Panc1 (cell line): ENCODE measurements around the gene ZMIZ2. TPM values are rescaled to one million over a fixed set of nuclear protein-coding genes. Genes with fewer than 3 reads are reported as not detected.

Experiments used
- ATAC-seq: fragments of 200-7000 bp; cut with Tn5 transposase; 2 replicates; pipeline ENCODE4 v1.9.1; 2020; ENCODE audit warnings: mild to moderate bottlenecking, moderate library complexity
- BruUV-seq: library from RNA; stranded (reverse); fragments of 400-500 nt; replicated peaks from 2 replicates; lab custom pipeline; 2021; lab: Mats Ljungman, UMichigan
- CTCF ChIA-PET: fragments of 300-600 bp; sonication (Branson Sonifier 250); formaldehyde crosslinking; loops from one replicate; lab custom pipeline; 2022; ENCODE audit warnings: antibody characterized with exemption; lab: Charles Lee
- POLR2A ChIA-PET: fragments of 300-600 bp; sonication (Branson Sonifier 250); formaldehyde crosslinking; loops from one replicate; lab custom pipeline; 2022; ENCODE audit warnings: antibody characterized with exemption; lab: Charles Lee
- DNase-seq: peaks from one replicate; pipeline ENCODE4 v3.0.0-alpha.2; 2010; ENCODE audit warnings: low read depth, low spot score
- H3K27ac ChIP-seq: 2 replicates; pipeline ENCODE4 v1.5.1; 2011; ENCODE audit warnings: mild to moderate bottlenecking, low read length, inconsistent platforms
- H3K27me3 ChIP-seq: fragments of 200-500 bp; sonication (Bioruptor generic); 2 replicates; pipeline ENCODE4 v1.6.0; 2014; ENCODE audit warnings: low read length, inconsistent platforms; ENCODE audit not compliant: control insufficient read depth, insufficient read depth
- H3K36me3 ChIP-seq: fragments of 200-500 bp; sonication (Bioruptor generic); 2 replicates; pipeline ENCODE4 v1.5.1; 2014; ENCODE audit warnings: inconsistent platforms, mild to moderate bottlenecking, low read length, moderate library complexity; ENCODE audit not compliant: control insufficient read depth, insufficient read depth
- H3K4me1 ChIP-seq: 2 replicates; pipeline ENCODE4 v1.5.1; 2011; ENCODE audit warnings: inconsistent platforms, mild to moderate bottlenecking, low read length, moderate library complexity; ENCODE audit not compliant: control insufficient read depth, insufficient read depth
- H3K4me3 ChIP-seq, 2 experiments: 2 replicates each; pipeline ENCODE4 v1.5.1; 2011 to 2012; ENCODE audit warnings: low read depth in 2 of 2, low read length in 2 of 2, mild to moderate bottlenecking in 2 of 2, inconsistent platforms in 1 of 2, moderate library complexity in 1 of 2
- H3K9me3 ChIP-seq: fragments of 200-500 bp; sonication (Bioruptor generic); 2 replicates; pipeline ENCODE4 v1.5.1; 2014; ENCODE audit warnings: low read depth, mild to moderate bottlenecking, inconsistent platforms, low read length, moderate library complexity; ENCODE audit not compliant: control insufficient read depth, insufficient read depth
- CTCF ChIP-seq: fragments of 450-650 bp; IDR thresholded peaks from 2 replicates; pipeline ENCODE4 v1.5.1; 2017; ENCODE audit warnings: mild to moderate bottlenecking
- POLR2AphosphoS5 ChIP-seq: IDR thresholded peaks from 2 replicates; pipeline ENCODE4 v1.6.1; 2012; ENCODE audit warnings: mild to moderate bottlenecking, low read depth, low read length, moderate library complexity
- REST ChIP-seq, 2 experiments: IDR thresholded peaks; 2 replicates each; pipeline ENCODE4 v1.6.1; 2011 to 2012; ENCODE audit warnings: low read depth in 2 of 2, control low read depth in 1 of 2, low read length in 1 of 2, mild to moderate bottlenecking in 1 of 2, moderate library complexity in 1 of 2; ENCODE audit not compliant: insufficient read depth in 1 of 2
- SIN3A ChIP-seq: IDR thresholded peaks from 2 replicates; pipeline ENCODE4 v1.6.1; 2012; ENCODE audit warnings: low read depth, mild to moderate bottlenecking, low read length, moderate library complexity, borderline replicate concordance; ENCODE audit not compliant: insufficient read depth
- TCF7L2 ChIP-seq: IDR thresholded peaks from 2 replicates; pipeline ENCODE4 v1.6.1; 2011; ENCODE audit warnings: mild to moderate bottlenecking, low read depth, low read length, inconsistent platforms
- in situ Hi-C: cut with HindIII; loops from 2 replicates; pipeline ENCODE4 v1.10.0; 2016; ENCODE audit warnings: low sequenced_read_pairs, low pct_unique_long_range_greater_than_20kb
- intact Hi-C: fragments of 100-400 bp; cut with micrococcal nuclease; formaldehyde crosslinking; loops from one replicate; pipeline ENCODE4 v1.10.0; 2022; ENCODE audit not compliant: unreplicated experiment
- total RNA-seq: library from RNA; stranded (reverse); gene quantifications from one replicate; pipeline ENCODE4 v1.2.1, GENCODE V29; 2021; ENCODE audit not compliant: unreplicated experiment

The ZMIZ2 gene
- total RNA-seq, 1 experiment from 2014 or later = 137 TPM

- Histone ChIP-seq H3K27me3 (no peaks in the 10 kb centered on the region), H3K27ac (no peak overlapping the region), H3K9me3 (no peaks in the 10 kb centered on the region), H3K36me3 (no peaks in the 10 kb centered on the region; the same call in 1 of the 2 replicates), H3K4me3 (no peak overlapping the region), H3K4me1 (0 out of 2 replicates have a peak, but pooled peaks cover 4% of the 10 kb centered on the region)
- intact Hi-C loops (no loop called here), in situ Hi-C loops (no loop called here)
- POLR2A ChIA-PET = no interaction called here
- ATAC-seq (no peak), DNase-seq (no peak)
- TF ChIP-seq POLR2AphosphoS5 = no peak
- TF ChIP-seq TCF7L2 = no peak
- TF ChIP-seq CTCF = no peak
- no peak for TF ChIP-seq SIN3A
- TF ChIP-seq REST (IDR thresholded peaks at IDR 0.05; ENCODE audit: insufficient read depth in 1 of 2, low read depth in 2 of 2, low read length in 1 of 2) = no peak
- BruUV-seq = no TSS peak
- CTCF ChIA-PET = no interaction called here
These were observed 8.3 kb downstream of the ZMIZ2 start for GRCh38 chr7:44756904-44757303.

- Histone ChIP-seq H3K4me1 (0 out of 2 replicates have a peak, but pooled peaks cover 4% of the 10 kb centered on the region), H3K27ac (no peak overlapping the region), H3K27me3 (no peaks in the 10 kb centered on the region), H3K4me3 (no peak overlapping the region), H3K9me3 (no peaks in the 10 kb centered on the region), H3K36me3 (peaks cover under 1% of the 10 kb centered on the region; the same call in 1 of the 2 replicates)
- intact Hi-C loops = no loop called here
- ChIA-PET POLR2A (no interaction called here), CTCF (no interaction called here)
- no peak for ATAC-seq
- in situ Hi-C loops = no loop called here
- no peak for TF ChIP-seq CTCF
- no peak for TF ChIP-seq REST (IDR thresholded peaks at IDR 0.05; ENCODE audit: insufficient read depth in 1 of 2, low read depth in 2 of 2, low read length in 1 of 2)
- TF ChIP-seq SIN3A = no peak
- no peak for TF ChIP-seq POLR2AphosphoS5
- TF ChIP-seq TCF7L2 = no peak
- DNase-seq = no peak
- no TSS peak for BruUV-seq
These were observed 8.7 kb downstream of the ZMIZ2 start for GRCh38 chr7:44757311-44757710.
